Panc1 (cell line): Measurements from ENCODE around the gene MXD4. TPM values are rescaled to one million over a fixed set of nuclear protein-coding genes. Genes with fewer than 3 reads are reported as not detected.
A peak's percentile ranks its signal among the peaks of the same experiment; 100 is the strongest.

Source experiments
- ATAC-seq: fragments of 200-7000 bp; cut with Tn5 transposase; 2 replicates; pipeline ENCODE4 v1.9.1; 2020; ENCODE audit warnings: mild to moderate bottlenecking, moderate library complexity
- BruUV-seq: library from RNA; stranded (reverse); fragments of 400-500 nt; replicated peaks from 2 replicates; lab custom pipeline; 2021; lab: Mats Ljungman, UMichigan
- CTCF ChIA-PET: fragments of 300-600 bp; sonication (Branson Sonifier 250); formaldehyde crosslinking; loops from one replicate; lab custom pipeline; 2022; ENCODE audit warnings: antibody characterized with exemption; lab: Charles Lee
- POLR2A ChIA-PET: fragments of 300-600 bp; sonication (Branson Sonifier 250); formaldehyde crosslinking; loops from one replicate; lab custom pipeline; 2022; ENCODE audit warnings: antibody characterized with exemption; lab: Charles Lee
- DNase-seq: peaks from one replicate; pipeline ENCODE4 v3.0.0-alpha.2; 2010; ENCODE audit warnings: low read depth, low spot score
- H3K27ac ChIP-seq: 2 replicates; pipeline ENCODE4 v1.5.1; 2011; ENCODE audit warnings: mild to moderate bottlenecking, low read length, inconsistent platforms
- H3K27me3 ChIP-seq: fragments of 200-500 bp; sonication (Bioruptor generic); 2 replicates; pipeline ENCODE4 v1.6.0; 2014; ENCODE audit warnings: low read length, inconsistent platforms; ENCODE audit not compliant: control insufficient read depth, insufficient read depth
- H3K36me3 ChIP-seq: fragments of 200-500 bp; sonication (Bioruptor generic); 2 replicates; pipeline ENCODE4 v1.5.1; 2014; ENCODE audit warnings: inconsistent platforms, mild to moderate bottlenecking, low read length, moderate library complexity; ENCODE audit not compliant: control insufficient read depth, insufficient read depth
- H3K4me1 ChIP-seq: 2 replicates; pipeline ENCODE4 v1.5.1; 2011; ENCODE audit warnings: inconsistent platforms, mild to moderate bottlenecking, low read length, moderate library complexity; ENCODE audit not compliant: control insufficient read depth, insufficient read depth
- H3K4me3 ChIP-seq, 2 experiments: 2 replicates each; pipeline ENCODE4 v1.5.1; 2011 to 2012; ENCODE audit warnings: low read depth in 2 of 2, low read length in 2 of 2, mild to moderate bottlenecking in 2 of 2, inconsistent platforms in 1 of 2, moderate library complexity in 1 of 2
- H3K9me3 ChIP-seq: fragments of 200-500 bp; sonication (Bioruptor generic); 2 replicates; pipeline ENCODE4 v1.5.1; 2014; ENCODE audit warnings: low read depth, mild to moderate bottlenecking, inconsistent platforms, low read length, moderate library complexity; ENCODE audit not compliant: control insufficient read depth, insufficient read depth
- POLR2AphosphoS5 ChIP-seq: IDR thresholded peaks from 2 replicates; pipeline ENCODE4 v1.6.1; 2012; ENCODE audit warnings: mild to moderate bottlenecking, low read depth, low read length, moderate library complexity
- REST ChIP-seq, 2 experiments: IDR thresholded peaks; 2 replicates each; pipeline ENCODE4 v1.6.1; 2011 to 2012; ENCODE audit warnings: low read depth in 2 of 2, control low read depth in 1 of 2, low read length in 1 of 2, mild to moderate bottlenecking in 1 of 2, moderate library complexity in 1 of 2; ENCODE audit not compliant: insufficient read depth in 1 of 2
- SIN3A ChIP-seq: IDR thresholded peaks from 2 replicates; pipeline ENCODE4 v1.6.1; 2012; ENCODE audit warnings: low read depth, mild to moderate bottlenecking, low read length, moderate library complexity, borderline replicate concordance; ENCODE audit not compliant: insufficient read depth
- TCF7L2 ChIP-seq: IDR thresholded peaks from 2 replicates; pipeline ENCODE4 v1.6.1; 2011; ENCODE audit warnings: mild to moderate bottlenecking, low read depth, low read length, inconsistent platforms
- in situ Hi-C: cut with HindIII; loops from 2 replicates; pipeline ENCODE4 v1.10.0; 2016; ENCODE audit warnings: low sequenced_read_pairs, low pct_unique_long_range_greater_than_20kb
- intact Hi-C: fragments of 100-400 bp; cut with micrococcal nuclease; formaldehyde crosslinking; loops from one replicate; pipeline ENCODE4 v1.10.0; 2022; ENCODE audit not compliant: unreplicated experiment
- total RNA-seq: library from RNA; stranded (reverse); gene quantifications from one replicate; pipeline ENCODE4 v1.2.1, GENCODE V29; 2021; ENCODE audit not compliant: unreplicated experiment
- TF ChIP-seq, protein P1 (sequence below): fragments of 450-650 bp; IDR thresholded peaks from 2 replicates; pipeline ENCODE4 v1.5.1; 2017; ENCODE audit warnings: mild to moderate bottlenecking

MXD4 gene
- total RNA-seq, 1 experiment from 2014 or later, result 32.7 TPM

- no peak overlapping the region for H3K4me3 ChIP-seq
- intact Hi-C loops (no loop called here), in situ Hi-C loops (no loop called here)
- DNase-seq (no peak), ATAC-seq (no peak)
- no peaks in the 10 kb centered on the region for H3K9me3 ChIP-seq
- CTCF ChIA-PET, result interaction anchor here (0.6 kb wide), 1 partner anchor 16 kb away, joined by 9 read pairs; no protein-coding TSS in a partner anchor
- H3K4me1 ChIP-seq, result peaks cover 15% of the 10 kb centered on the region
- H3K27me3 ChIP-seq, result no peaks in the 10 kb centered on the region
- peaks cover 3% of the 10 kb centered on the region; the same call in 1 of the 2 replicates for H3K36me3 ChIP-seq
- TF ChIP-seq POLR2AphosphoS5 (no peak), REST (IDR thresholded peaks at IDR 0.05; ENCODE audit: insufficient read depth in 1 of 2, low read depth in 2 of 2, low read length in 1 of 2) (no peak), TCF7L2 (no peak), SIN3A (no peak)
- TF ChIP-seq, protein P1, sequence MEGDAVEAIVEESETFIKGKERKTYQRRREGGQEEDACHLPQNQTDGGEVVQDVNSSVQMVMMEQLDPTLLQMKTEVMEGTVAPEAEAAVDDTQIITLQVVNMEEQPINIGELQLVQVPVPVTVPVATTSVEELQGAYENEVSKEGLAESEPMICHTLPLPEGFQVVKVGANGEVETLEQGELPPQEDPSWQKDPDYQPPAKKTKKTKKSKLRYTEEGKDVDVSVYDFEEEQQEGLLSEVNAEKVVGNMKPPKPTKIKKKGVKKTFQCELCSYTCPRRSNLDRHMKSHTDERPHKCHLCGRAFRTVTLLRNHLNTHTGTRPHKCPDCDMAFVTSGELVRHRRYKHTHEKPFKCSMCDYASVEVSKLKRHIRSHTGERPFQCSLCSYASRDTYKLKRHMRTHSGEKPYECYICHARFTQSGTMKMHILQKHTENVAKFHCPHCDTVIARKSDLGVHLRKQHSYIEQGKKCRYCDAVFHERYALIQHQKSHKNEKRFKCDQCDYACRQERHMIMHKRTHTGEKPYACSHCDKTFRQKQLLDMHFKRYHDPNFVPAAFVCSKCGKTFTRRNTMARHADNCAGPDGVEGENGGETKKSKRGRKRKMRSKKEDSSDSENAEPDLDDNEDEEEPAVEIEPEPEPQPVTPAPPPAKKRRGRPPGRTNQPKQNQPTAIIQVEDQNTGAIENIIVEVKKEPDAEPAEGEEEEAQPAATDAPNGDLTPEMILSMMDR, result no peak
- POLR2A ChIA-PET, result no interaction called here
- BruUV-seq, result no TSS peak
- H3K27ac ChIP-seq, result no peak overlapping the region
Measured at GRCh38 chr4:2243681-2244380, 18.1 kb downstream of the MXD4 start.

- Histone ChIP-seq H3K36me3 (peaks cover 3% of the 10 kb centered on the region; the same call in 1 of the 2 replicates), H3K4me3 (peak within 1 kb of the TSS; percentile 80 to 82), H3K9me3 (no peaks in the 10 kb centered on the region), H3K27ac (peak within 1 kb of the TSS; percentile 76), H3K27me3 (no peaks in the 10 kb centered on the region), H3K4me1 (peaks cover 15% of the 10 kb centered on the region)
- ChIA-PET CTCF (interaction anchor here (0.7 kb wide), 1 partner anchor 112 kb away, joined by 8 read pairs; no protein-coding TSS in a partner anchor), POLR2A (no interaction called here)
- TF ChIP-seq POLR2AphosphoS5, result peak; percentile 76; the same call in 1 of the 2 replicates
- TF ChIP-seq REST (IDR thresholded peaks at IDR 0.05; ENCODE audit: insufficient read depth in 1 of 2, low read depth in 2 of 2, low read length in 1 of 2), result 0 out of 4 replicates have a peak, but pooled peaks of 1 of the 2 experiments have one; percentile 21
- no peak for TF ChIP-seq TCF7L2
- TF ChIP-seq SIN3A, result peak; percentile 71; the same call in 1 of the 2 replicates
- intact Hi-C loops, result no loop called here
- BruUV-seq, result no TSS peak
- ATAC-seq (peak; percentile 95), DNase-seq (peak; percentile 84)
- in situ Hi-C loops, result no loop called here
Measured at GRCh38 chr4:2241410-2242353, 20.2 kb downstream of the MXD4 start, which contains the start of the genes HAUS3 and POLN. TSS of gene HAUS3 (minus strand) at chr4:2242121. CDS start at chr4:2240946, 1,175 bp downstream. TSS of gene POLN (minus strand) at chr4:2242121. CDS start at chr4:2229231, 12,890 bp downstream.
